Esophagus muscularis mucosa (tissue), 4 donors: ENCODE results near the gene PABPC1L2A.
"Not testable (repeated sequence)": the region's sequence is repeated elsewhere in the genome, so short reads cannot be mapped to it uniquely, and the experiment has no call there.

Source experiments
- CTCF ChIP-seq, 3 experiments: fragments of 200-600 bp in 2 of 3; fragments of 450-650 bp in 1 of 3; sonication (generic) in 2 of 3; IDR thresholded peaks; one replicate each; pipeline ENCODE4 v1.5.1; 2017 to 2019; ENCODE audit warnings: antibody characterized with exemption in 3 of 3, mild to moderate bottlenecking in 2 of 3, moderate library complexity in 1 of 3
- EP300 ChIP-seq: sonication (generic); formaldehyde crosslinking; IDR thresholded peaks from one replicate; pipeline ENCODE4 v1.6.1; 2017; ENCODE audit warnings: antibody characterized with exemption
- POLR2A ChIP-seq: fragments of 450-650 bp; IDR thresholded peaks from one replicate; pipeline ENCODE4 v1.6.1; 2017; ENCODE audit warnings: antibody characterized with exemption, moderate library complexity, mild to moderate bottlenecking, low read depth
- POLR2AphosphoS5 ChIP-seq, 2 donors: sonication (generic); formaldehyde crosslinking; IDR thresholded peaks; one replicate each; pipeline ENCODE4 v1.6.1; 2017; ENCODE audit warnings: antibody characterized with exemption in 2 of 2

- TF ChIP-seq CTCF (IDR thresholded peaks at IDR 0.05); POLR2A; POLR2AphosphoS5 (IDR thresholded peaks at IDR 0.05); EP300: not testable (repeated sequence)
These were observed 20.2 kb upstream of the PABPC1L2A start for GRCh38 chrX:73099505-73099904.
